H1 (cell line): ENCODE measurements around the gene RAD50. TPM values are rescaled to one million over a fixed set of nuclear protein-coding genes. Genes with fewer than 3 reads are reported as not detected.

Experiments used
- CTCF ChIA-PET: fragments of 300-600 bp; sonication (Branson Sonifier 250); formaldehyde crosslinking; loops from one replicate; lab custom pipeline; 2021; ENCODE audit not compliant: partially characterized antibody; lab: Charles Lee
- POLR2A ChIA-PET: fragments of 300-600 bp; sonication (Branson Sonifier 250); formaldehyde crosslinking; loops from one replicate; lab custom pipeline; 2021; ENCODE audit warnings: inconsistent platforms; ENCODE audit not compliant: partially characterized antibody; lab: Charles Lee
- DNase-seq, 2 experiments: peaks; one replicate each; pipeline versions ENCODE4 v3.0.0 to v3.0.0-alpha.2; 2010 to 2022; ENCODE audit warnings: low spot score in 2 of 2, low read depth in 1 of 2, mixed read lengths in 1 of 2
- FAIRE-seq: peaks from 2 replicates; lab custom pipeline; 2011; peaks lifted over from hg19 to GRCh38; lab: Jason Lieb, UNC
- H2AFZ ChIP-seq: 2 replicates; pipeline ENCODE4 v1.8.1; 2012; ENCODE audit warnings: low read length, inconsistent platforms
- H2AK5ac ChIP-seq: 2 replicates; pipeline ENCODE4 v1.6.1; 2013; ENCODE audit warnings: low read depth, low read length
- H2BK120ac ChIP-seq: replicated peaks from 2 replicates; pipeline ENCODE3; 2013; ENCODE audit warnings: low read depth, low read length, inconsistent platforms
- H2BK12ac ChIP-seq: 2 replicates; pipeline ENCODE4 v1.6.1; 2013; ENCODE audit warnings: low read depth, low read length
- H2BK15ac ChIP-seq: 2 replicates; pipeline ENCODE4 v1.6.1; 2013; ENCODE audit warnings: low read length
- H2BK20ac ChIP-seq: 2 replicates; pipeline ENCODE4 v1.6.1; 2013; ENCODE audit warnings: low read length
- H2BK5ac ChIP-seq: 2 replicates; pipeline ENCODE4 v1.6.1; 2013; ENCODE audit warnings: low read depth, low read length
- H3K14ac ChIP-seq: 2 replicates; pipeline ENCODE4 v1.6.1; 2013; ENCODE audit warnings: inconsistent platforms; ENCODE audit not compliant: insufficient read length
- H3K18ac ChIP-seq: 2 replicates; pipeline ENCODE4 v1.6.1; 2013; ENCODE audit warnings: low read length; ENCODE audit errors: extremely low read depth
- H3K23ac ChIP-seq: 2 replicates; pipeline ENCODE4 v1.6.1; 2013; ENCODE audit warnings: inconsistent platforms; ENCODE audit not compliant: insufficient read length
- H3K23me2 ChIP-seq: 2 replicates; pipeline ENCODE4 v1.6.1; 2013; ENCODE audit warnings: low read depth, low read length
- H3K27ac ChIP-seq: 2 replicates; pipeline ENCODE4 v1.6.1; 2011; ENCODE audit warnings: low read depth, low read length, inconsistent platforms
- H3K27me3 ChIP-seq, 4 experiments: replicated peaks in 1 of 4; 1 replicate in 1 of 4; 2 replicates in 3 of 4; pipeline versions ENCODE4 v1.6.1 to v1.8.1; 2011 to 2013; ENCODE audit warnings: low read length in 3 of 4, mild to moderate bottlenecking in 3 of 4, inconsistent platforms in 2 of 4, mixed read lengths in 2 of 4, moderate library complexity in 1 of 4; ENCODE audit not compliant: control insufficient read depth in 3 of 4, insufficient read depth in 3 of 4; ENCODE audit errors: extremely low read depth in 1 of 4
- H3K36me3 ChIP-seq, 4 experiments: 2 replicates each; pipeline versions ENCODE4 v1.6.1 to v1.8.1; 2011 to 2013; ENCODE audit warnings: mild to moderate bottlenecking in 4 of 4, low read length in 3 of 4, moderate library complexity in 2 of 4, control low read depth in 1 of 4, inconsistent platforms in 1 of 4; ENCODE audit not compliant: insufficient read depth in 4 of 4, control insufficient read depth in 2 of 4
- H3K4ac ChIP-seq: replicated peaks from 2 replicates; pipeline ENCODE3; 2013; ENCODE audit warnings: low read length, low read depth, mixed read lengths, inconsistent platforms; ENCODE audit not compliant: insufficient read length
- H3K4me1 ChIP-seq, 4 experiments: replicated peaks in 1 of 4; 1 replicate in 1 of 4; 2 replicates in 3 of 4; pipeline versions ENCODE4 v1.6.1 to v1.8.1; 2011 to 2013; ENCODE audit warnings: low read length in 3 of 4, inconsistent platforms in 2 of 4, mixed read lengths in 1 of 4; ENCODE audit not compliant: insufficient read depth in 4 of 4, control insufficient read depth in 3 of 4
- H3K4me2 ChIP-seq, 2 experiments: 2 replicates each; pipeline versions ENCODE4 v1.6.1 to v1.8.1; 2011 to 2013; ENCODE audit warnings: low read depth in 2 of 2, low read length in 2 of 2, control low read depth in 1 of 2, inconsistent platforms in 1 of 2, mild to moderate bottlenecking in 1 of 2; ENCODE audit not compliant: insufficient read depth in 1 of 2
- H3K4me3 ChIP-seq, 4 experiments: fragments of 200-600, 300-600 bp in 1 of 4; sonication (generic), shearing (Covaris generic), sonication (Bioruptor Twin) in 1 of 4; 2 replicates each; pipeline versions ENCODE4 v1.5.1 to v1.8.1; 2011 to 2016; ENCODE audit warnings: low read length in 4 of 4, low read depth in 3 of 4, control low read depth in 2 of 4, inconsistent platforms in 2 of 4, mild to moderate bottlenecking in 2 of 4, mixed read lengths in 1 of 4, moderate library complexity in 1 of 4; ENCODE audit not compliant: insufficient read depth in 2 of 4; ENCODE audit errors: extremely low read depth in 1 of 4
- H3K56ac ChIP-seq: replicated peaks from 2 replicates; pipeline ENCODE3; 2013; ENCODE audit warnings: low read depth, mild to moderate bottlenecking, mixed read lengths, low read length, inconsistent platforms; ENCODE audit not compliant: insufficient read length
- H3K79me1 ChIP-seq: 2 replicates; pipeline ENCODE4 v1.6.1; 2013; ENCODE audit warnings: low read depth, low read length, control low read depth
- H3K79me2 ChIP-seq, 2 experiments: 2 replicates each; pipeline versions ENCODE4 v1.6.1 to v1.8.1; 2012 to 2013; ENCODE audit warnings: low read length in 2 of 2, mild to moderate bottlenecking in 2 of 2, inconsistent platforms in 1 of 2; ENCODE audit not compliant: insufficient read depth in 2 of 2, control insufficient read depth in 1 of 2
- H3K9ac ChIP-seq, 4 experiments: replicated peaks in 1 of 4; 1 replicate in 1 of 4; 2 replicates in 3 of 4; pipeline versions ENCODE4 v1.6.1 to v1.8.1; 2011 to 2013; ENCODE audit warnings: low read depth in 3 of 4, low read length in 3 of 4, control low read depth in 2 of 4, mild to moderate bottlenecking in 2 of 4, moderate library complexity in 2 of 4, inconsistent platforms in 1 of 4; ENCODE audit errors: extremely low read depth in 1 of 4
- H3K9me3 ChIP-seq, 2 experiments: 2 replicates each; pipeline versions ENCODE4 v1.6.1 to v1.8.1; 2012 to 2013; ENCODE audit warnings: mild to moderate bottlenecking in 2 of 2, moderate library complexity in 2 of 2, control low read depth in 1 of 2, inconsistent platforms in 1 of 2, low read depth in 1 of 2, low read length in 1 of 2, mixed read lengths in 1 of 2; ENCODE audit not compliant: insufficient read depth in 2 of 2
- H4K20me1 ChIP-seq, 2 experiments: replicated peaks in 1 of 2; 2 replicates each; pipeline versions ENCODE3 to v1.8.1; 2011 to 2013; ENCODE audit warnings: inconsistent platforms in 2 of 2, low read length in 2 of 2, mild to moderate bottlenecking in 1 of 2; ENCODE audit not compliant: insufficient read depth in 2 of 2, control insufficient read depth in 1 of 2
- H4K5ac ChIP-seq: 2 replicates; pipeline ENCODE4 v1.6.1; 2013; ENCODE audit warnings: low read length, low read depth, mixed read lengths, inconsistent platforms; ENCODE audit not compliant: insufficient read length
- H4K8ac ChIP-seq: 2 replicates; pipeline ENCODE4 v1.8.0; 2013; ENCODE audit warnings: mild to moderate bottlenecking, moderate library complexity, low read length, inconsistent platforms; ENCODE audit not compliant: insufficient read depth; ENCODE audit errors: extremely low read depth
- H4K91ac ChIP-seq: replicated peaks from 2 replicates; pipeline ENCODE3; 2013; ENCODE audit warnings: low read length, mixed read lengths, inconsistent platforms; ENCODE audit not compliant: insufficient read length
- HDAC2 ChIP-seq, 2 experiments: fragments of 300-600 bp in 1 of 2; sonication (generic) in 1 of 2; IDR thresholded peaks; 2 replicates each; pipeline ENCODE4 v1.6.1; 2011 to 2012; ENCODE audit warnings: low read depth in 2 of 2, low read length in 2 of 2, mild to moderate bottlenecking in 2 of 2, moderate library complexity in 2 of 2, borderline replicate concordance in 1 of 2, inconsistent platforms in 1 of 2
- RAD21 ChIP-seq, 2 experiments: IDR thresholded peaks in 1 of 2; conservative IDR thresholded peaks in 1 of 2; 2 replicates each; pipeline ENCODE4 v1.6.1; 2011; ENCODE audit warnings: low read depth in 2 of 2, low read length in 2 of 2, improper control_type of control experiment in 1 of 2, inconsistent platforms in 1 of 2, mild to moderate bottlenecking in 1 of 2, moderate library complexity in 1 of 2
- SIX5 ChIP-seq: IDR thresholded peaks from 2 replicates; pipeline ENCODE4 v1.6.1; 2011; ENCODE audit warnings: mild to moderate bottlenecking, low read depth, low read length
- WGBS, 2 experiments: shearing (Covaris generic) in 1 of 2; methylation state at CpG; one replicate each; pipeline versions ENCODE4 v1.1.6 to v1.1.7; 2013 to 2015; ENCODE audit warnings: low lambda C conversion rate in 2 of 2, mixed read lengths in 2 of 2, inconsistent platforms in 1 of 2, low coverage in 1 of 2, missing lambda C conversion rate in 1 of 2; ENCODE audit not compliant: insufficient replicate concordance in 2 of 2, insufficient coverage in 1 of 2, insufficient read length in 1 of 2; ENCODE audit errors: extremely low coverage in 1 of 2, missing lambda C conversion rate in 1 of 2; 5-methylcytosine and 5-hydroxymethylcytosine counted together
- polyA plus RNA-seq, 7 experiments: library from polyadenylated mRNA; depleted of rRNA in 3 of 7; stranded (reverse) in 5 of 7; unstranded in 2 of 7; fragments of >200 nt in 5 of 7; fragments of 200-250 nt in 2 of 7; gene quantifications; 1 replicate in 5 of 7; 2 replicates in 1 of 7; 4 replicates in 1 of 7; pipeline versions ENCODE4 v1.2.1 to v1.2.3, GENCODE V29; 2011 to 2013; ENCODE audit warnings: missing spikeins in 2 of 7, mixed read lengths in 2 of 7
- total RNA-seq: library from RNA; stranded (reverse); fragmentation: NEBNext Ultra II Directional; extraction: Animal tissue kit (Norgen Biotek cat#: 25700); gene quantifications from 2 replicates; pipeline ENCODE4 v1.2.1, GENCODE V29; 2021

RAD50 gene
- total and polyA plus RNA-seq, 2 of the 8 experiments (the other 6 are each of a cell fraction or from before 2014, with no cell fraction given): 10.1 to 39.4 TPM

- POLR2A ChIA-PET: no interaction called here
- CTCF ChIA-PET: interaction anchor here (0.7 to 1.1 kb wide), 4 partner anchors 10 to 229 kb away, joined by 3 to 4 read pairs (median 4); partner anchors contain the start of gene CCNI2
- Histone ChIP-seq H4K8ac (no peak overlapping the region), H2BK12ac (no peak overlapping the region), H3K27me3 (no peaks in the 10 kb centered on the region), H3K23me2 (no peaks in the 10 kb centered on the region), H3K4me2 (no peak overlapping the region), H2BK120ac (no peak overlapping the region), H2BK20ac (no peak overlapping the region), H3K79me1 (no peaks in the 10 kb centered on the region), H4K91ac (no peak overlapping the region), H4K20me1 (peaks cover 0 to 1% of the 10 kb centered on the region in 2 experiments), H2BK5ac (no peak overlapping the region), H2AFZ (no peak overlapping the region), H4K5ac (no peak overlapping the region), H3K36me3 (peaks cover 0 to 45% (median 15%) of the 10 kb centered on the region in 4 experiments; a peak in 4 of 8 replicates), H3K27ac (no peak overlapping the region), H2BK15ac (no peak overlapping the region), H3K23ac (no peak overlapping the region), H3K14ac (no peak overlapping the region), H3K18ac (no peak overlapping the region), H2AK5ac (no peak overlapping the region), H3K4me1 (no peaks in the 10 kb centered on the region), H3K4me3 (no peak overlapping the region), H3K56ac (no peak overlapping the region), H3K79me2 (no peaks in the 10 kb centered on the region), H3K4ac (no peak overlapping the region), H3K9ac (no peak overlapping the region), H3K9me3 (no peaks in the 10 kb centered on the region)
- 78% methylated on average over 3 of the region's 3 CpGs; no CpG with 5 or more reads in 1 of the 2 experiments for WGBS, 2 experiments
- DNase-seq: no peak
- TF ChIP-seq RAD21 (IDR thresholded peaks at IDR 0.05 in 1 of 2, conservative IDR thresholded peaks at IDR 0.05 in 1 of 2; ENCODE audit: low read depth in 2 of 2, low read length in 2 of 2) (peak; percentile 8 to 23; a peak in 3 of 4 replicates), SIX5 (no peak), HDAC2 (IDR thresholded peaks at IDR 0.05; ENCODE audit: borderline replicate concordance in 1 of 2, low read depth in 2 of 2, low read length in 2 of 2) (no peak)
- FAIRE-seq: no peak
Measured at GRCh38 chr5:132591145-132591544, 34.4 kb downstream of the RAD50 start.
